GM18511 (cell line): ENCODE data around the gene TBXAS1.

ENCODE experiments used
- ATAC-seq: cut with Tn5 transposase; IDR thresholded peaks from one replicate; pipeline ENCODE4 v1.9.1; 2021; ENCODE audit warnings: mild to moderate bottlenecking, moderate library complexity; ENCODE audit not compliant: unreplicated experiment

The TBXAS1 gene

GRCh38 chr7:139829025-139829774 is at the start of gene TBXAS1:
Gene TBXAS1 (plus strand): TSS chr7:139829264. CDS start chr7:139829391, 127 bp downstream.
- peak; percentile 56 for ATAC-seq

- no peak for ATAC-seq
Observed at GRCh38 chr7:139782932-139783331, 46.1 kb upstream of the TBXAS1 start.

GRCh38 chr7:139783647-139784385 is 45.2 kb upstream of the TBXAS1 start:
- ATAC-seq, result no peak

GRCh38 chr7:139784648-139785047 is 44.4 kb upstream of the TBXAS1 start:
- no peak for ATAC-seq

- no peak for ATAC-seq
Observed at GRCh38 chr7:139791316-139791715, 37.7 kb upstream of the TBXAS1 start.

- no peak for ATAC-seq
Observed at GRCh38 chr7:139797607-139798006, 31.5 kb upstream of the TBXAS1 start.

GRCh38 chr7:139798221-139798620 is 30.8 kb upstream of the TBXAS1 start:
- ATAC-seq, result peak; percentile 95

- ATAC-seq, result no peak
Observed at GRCh38 chr7:139798892-139799291, 30.2 kb upstream of the TBXAS1 start.

GRCh38 chr7:139799586-139799985 is 29.5 kb upstream of the TBXAS1 start:
- no peak for ATAC-seq

- ATAC-seq, result no peak
Observed at GRCh38 chr7:139804571-139804970, 24.5 kb upstream of the TBXAS1 start.

GRCh38 chr7:139807009-139807408 is 22.1 kb upstream of the TBXAS1 start:
- ATAC-seq, result no peak

GRCh38 chr7:139808427-139808826 is 20.6 kb upstream of the TBXAS1 start:
- no peak for ATAC-seq

- ATAC-seq, result no peak
Observed at GRCh38 chr7:139808846-139809442, 20.1 kb upstream of the TBXAS1 start.

GRCh38 chr7:139811066-139811465 is 18.0 kb upstream of the TBXAS1 start:
- ATAC-seq, result no peak

GRCh38 chr7:139813151-139813550 is 15.9 kb upstream of the TBXAS1 start:
- ATAC-seq, result no peak

- ATAC-seq, result no peak
Observed at GRCh38 chr7:139813689-139814088, 15.4 kb upstream of the TBXAS1 start.

- no peak for ATAC-seq
Observed at GRCh38 chr7:139817249-139817648, 11.8 kb upstream of the TBXAS1 start.

- ATAC-seq, result no peak
Observed at GRCh38 chr7:139820089-139820488, 9.0 kb upstream of the TBXAS1 start.

GRCh38 chr7:139821349-139822105 is 7.5 kb upstream of the TBXAS1 start:
- no peak for ATAC-seq

- ATAC-seq, result no peak
Observed at GRCh38 chr7:139822855-139823254, 6.2 kb upstream of the TBXAS1 start.

GRCh38 chr7:139823959-139824521 is 5.0 kb upstream of the TBXAS1 start:
- ATAC-seq, result no peak
